ENCODE data around the gene YPEL2.
"Not testable (repeated sequence)": the region's sequence is repeated elsewhere in the genome, so short reads cannot be mapped to it uniquely, and the experiment has no call there.

Gene YPEL2

GRCh38 chr17:59404471-59404870 lies 73.0 kb downstream of the YPEL2 start:
- H3K27me3 ChIP-seq: no peaks in the 10 kb centered on the region
- peaks cover 17 to 26% (median 20%) of the 10 kb centered on the region in 10 experiments for H3K4me1 ChIP-seq
- H3K4me3 ChIP-seq: no peak overlapping the region
- H3K9me3 ChIP-seq (replicated peaks in 1 of 11): peaks cover 1 to 8% (median 3%) of the 10 kb centered on the region in 11 experiments; a peak in 20 of 22 replicates
- H4K20me1 ChIP-seq: peaks cover 0 to 5% (median 0%) of the 10 kb centered on the region in 11 experiments; a peak in 1 of 22 replicates
- H3K36me3 ChIP-seq: peaks cover 0 to 66% (median 15%) of the 10 kb centered on the region in 11 experiments; a peak in 12 of 22 replicates
- no peak overlapping the region for H3K27ac ChIP-seq
- no peak for TF ChIP-seq Cebpa-rat (IDR thresholded peaks at IDR 0.05)
- 0 out of 22 replicates have a peak overlapping the region, but pooled peaks of 1 of the 11 experiments have one; percentile 4 for H3K4me2 ChIP-seq
- H3K9ac ChIP-seq: no peak overlapping the region

GRCh38 chr17:59405944-59406705 lies 74.7 kb downstream of the YPEL2 start:
- Histone ChIP-seq H4K20me1 (no peaks in the 10 kb centered on the region), H3K4me2 (peak overlapping the region in 10 of 11 experiments; percentile 9 to 67 (median 48); a peak in 18 of 22 replicates), H3K4me1 (peaks cover 17 to 27% (median 23%) of the 10 kb centered on the region in 10 experiments), H3K27ac (peak overlapping the region in 9 of 11 experiments; percentile 6 to 55 (median 22); a peak in 8 of 22 replicates), H3K9me3 (replicated peaks in 1 of 11) (peaks cover 11 to 22% (median 18%) of the 10 kb centered on the region in 11 experiments), H3K36me3 (peaks cover 0 to 60% (median 8%) of the 10 kb centered on the region in 11 experiments; a peak in 11 of 22 replicates), H3K4me3 (no peak overlapping the region), H3K27me3 (no peaks in the 10 kb centered on the region), H3K9ac (peak overlapping the region in 1 of 11 experiments; percentile 6; a peak in 1 of 22 replicates)
- TF ChIP-seq Cebpa-rat (IDR thresholded peaks at IDR 0.05): peak in 4 of 11 experiments; percentile 9 to 35 (median 17); a peak in 2 of 22 replicates

- H3K36me3 ChIP-seq: peaks cover 0 to 52% (median under 1%) of the 10 kb centered on the region in 11 experiments; a peak in 10 of 22 replicates
- H3K4me1 ChIP-seq: peaks cover 17 to 30% (median 23%) of the 10 kb centered on the region in 10 experiments
- peaks cover 11 to 24% (median 18%) of the 10 kb centered on the region in 11 experiments for H3K9me3 ChIP-seq (replicated peaks in 1 of 11)
- H3K4me2 ChIP-seq: peak overlapping the region in 9 of 11 experiments; percentile 22 to 67 (median 48); a peak in 17 of 22 replicates
- H4K20me1 ChIP-seq: no peaks in the 10 kb centered on the region
- H3K27me3 ChIP-seq: no peaks in the 10 kb centered on the region
- H3K27ac ChIP-seq: peak overlapping the region in 6 of 11 experiments; percentile 6 to 55 (median 28); a peak in 7 of 22 replicates
- H3K9ac ChIP-seq: peak overlapping the region in 1 of 11 experiments; percentile 6; a peak in 1 of 22 replicates
- TF ChIP-seq Cebpa-rat (IDR thresholded peaks at IDR 0.05): no peak
- H3K4me3 ChIP-seq: no peak overlapping the region
Measured at GRCh38 chr17:59406808-59407381, 75.4 kb downstream of the YPEL2 start.

GRCh38 chr17:59409336-59410048 lies 78.0 kb downstream of the YPEL2 start:
- no peak for TF ChIP-seq Cebpa-rat (IDR thresholded peaks at IDR 0.05)
- peak overlapping the region in 7 of 11 experiments; percentile 1 to 50 (median 30); a peak in 9 of 22 replicates for H3K4me2 ChIP-seq
- H3K9me3 ChIP-seq (replicated peaks in 1 of 11): peaks cover 11 to 24% (median 18%) of the 10 kb centered on the region in 11 experiments
- no peak overlapping the region for H3K4me3 ChIP-seq
- no peak overlapping the region for H3K27ac ChIP-seq
- peaks cover 0 to 27% (median 0%) of the 10 kb centered on the region in 11 experiments; a peak in 7 of 22 replicates for H3K36me3 ChIP-seq
- no peaks in the 10 kb centered on the region for H3K27me3 ChIP-seq
- no peaks in the 10 kb centered on the region for H4K20me1 ChIP-seq
- peaks cover 9 to 56% (median 40%) of the 10 kb centered on the region in 10 experiments; a peak in 19 of 20 replicates for H3K4me1 ChIP-seq
- no peak overlapping the region for H3K9ac ChIP-seq

GRCh38 chr17:59410049-59410437 lies 78.6 kb downstream of the YPEL2 start:
- Histone ChIP-seq H3K9me3 (replicated peaks in 1 of 11) (peaks cover 11 to 24% (median 18%) of the 10 kb centered on the region in 11 experiments), H3K4me2 (no peak overlapping the region), H3K27me3 (no peaks in the 10 kb centered on the region), H3K4me1 (peaks cover 7 to 59% (median 44%) of the 10 kb centered on the region in 10 experiments; a peak in 19 of 20 replicates), H3K4me3 (no peak overlapping the region), H3K27ac (no peak overlapping the region), H3K9ac (no peak overlapping the region), H3K36me3 (peaks cover 0 to 22% (median 0%) of the 10 kb centered on the region in 11 experiments; a peak in 5 of 22 replicates), H4K20me1 (no peaks in the 10 kb centered on the region)
- no peak for TF ChIP-seq Cebpa-rat (IDR thresholded peaks at IDR 0.05)

GRCh38 chr17:59412431-59412830 lies 81.0 kb downstream of the YPEL2 start:
- H3K9ac ChIP-seq: peak overlapping the region in 4 of 11 experiments; percentile 32 to 42 (median 38); a peak in 4 of 22 replicates
- not testable (repeated sequence) for H3K4me3 ChIP-seq, H4K20me1 ChIP-seq, H3K27me3 ChIP-seq
- H3K4me2 ChIP-seq: peak overlapping the region; percentile 1 to 75 (median 55); a peak in 19 of 22 replicates
- peaks cover 0 to 13% (median 0%) of the 10 kb centered on the region in 11 experiments; a peak in 3 of 22 replicates for H3K36me3 ChIP-seq
- peaks cover 13 to 55% (median 37%) of the 10 kb centered on the region in 10 experiments for H3K4me1 ChIP-seq
- peaks cover 11 to 24% (median 18%) of the 10 kb centered on the region in 11 experiments for H3K9me3 ChIP-seq (replicated peaks in 1 of 11)
- peak overlapping the region in 9 of 11 experiments; percentile 1 to 71 (median 61); a peak in 13 of 22 replicates for H3K27ac ChIP-seq

GRCh38 chr17:59413014-59413766 lies 81.7 kb downstream of the YPEL2 start:
- peak overlapping the region; percentile 1 to 75 (median 55); a peak in 19 of 22 replicates for H3K4me2 ChIP-seq
- H3K27me3 ChIP-seq: no peaks in the 10 kb centered on the region
- H3K9ac ChIP-seq: peak overlapping the region in 4 of 11 experiments; percentile 32 to 42 (median 38); a peak in 4 of 22 replicates
- TF ChIP-seq Cebpa-rat (IDR thresholded peaks at IDR 0.05): peak in 2 of 11 experiments; percentile 26 to 28; a peak in 2 of 22 replicates
- H4K20me1 ChIP-seq: no peaks in the 10 kb centered on the region
- peaks cover 0 to 13% (median 0%) of the 10 kb centered on the region in 11 experiments; a peak in 3 of 22 replicates for H3K36me3 ChIP-seq
- peaks cover 13 to 55% (median 37%) of the 10 kb centered on the region in 10 experiments for H3K4me1 ChIP-seq
- H3K27ac ChIP-seq: peak overlapping the region in 9 of 11 experiments; percentile 1 to 71 (median 61); a peak in 14 of 22 replicates
- H3K4me3 ChIP-seq: no peak overlapping the region
- H3K9me3 ChIP-seq (replicated peaks in 1 of 11): peaks cover 11 to 24% (median 18%) of the 10 kb centered on the region in 11 experiments
